ENCODE results near the gene ZFHX3.

Gene ZFHX3

GRCh38 chr16:72974142-72974769 is 73.7 kb downstream of the ZFHX3 start:
- no peak for DNase-seq (ENCODE audit: low spot score)

GRCh38 chr16:72972878-72973571 is 74.9 kb downstream of the ZFHX3 start:
- no peak for DNase-seq (ENCODE audit: low spot score)

GRCh38 chr16:72971370-72971769 is 76.6 kb downstream of the ZFHX3 start:
- DNase-seq (ENCODE audit: low spot score) = no peak

GRCh38 chr16:72970656-72971055 is 77.3 kb downstream of the ZFHX3 start:
- DNase-seq (ENCODE audit: low spot score) = no peak

- no peak for DNase-seq (ENCODE audit: low spot score)
These were observed 78.1 kb downstream of the ZFHX3 start for GRCh38 chr16:72969812-72970211.

GRCh38 chr16:72969146-72969545 is 78.8 kb downstream of the ZFHX3 start:
- no peak for DNase-seq (ENCODE audit: low spot score)

GRCh38 chr16:72967941-72968340 is 80.0 kb downstream of the ZFHX3 start:
- DNase-seq (ENCODE audit: low spot score) = no peak

- no peak for DNase-seq (ENCODE audit: low spot score)
These were observed 84.2 kb downstream of the ZFHX3 start for GRCh38 chr16:72963533-72964315.

GRCh38 chr16:72962347-72962746 is 85.6 kb downstream of the ZFHX3 start:
- no peak for DNase-seq (ENCODE audit: low spot score)

- no peak for DNase-seq (ENCODE audit: low spot score)
These were observed 86.1 kb downstream of the ZFHX3 start for GRCh38 chr16:72961863-72962262.

- peak; percentile 5 for DNase-seq (ENCODE audit: low spot score)
These were observed 86.7 kb downstream of the ZFHX3 start for GRCh38 chr16:72961115-72961832.

GRCh38 chr16:72960101-72960500 is 87.8 kb downstream of the ZFHX3 start:
- DNase-seq (ENCODE audit: low spot score) = no peak

- no peak for DNase-seq (ENCODE audit: low spot score)
These were observed 88.5 kb downstream of the ZFHX3 start for GRCh38 chr16:72959301-72959996.

- no peak for DNase-seq (ENCODE audit: low spot score)
These were observed 89.3 kb downstream of the ZFHX3 start for GRCh38 chr16:72958522-72959076.

- no peak for DNase-seq (ENCODE audit: low spot score)
These were observed 90.3 kb downstream of the ZFHX3 start for GRCh38 chr16:72957303-72958277.

- DNase-seq (ENCODE audit: low spot score) = no peak
These were observed 91.5 kb downstream of the ZFHX3 start for GRCh38 chr16:72956124-72957064.

GRCh38 chr16:72952811-72953271 is 95.1 kb downstream of the ZFHX3 start:
- DNase-seq (ENCODE audit: low spot score) = no peak

- DNase-seq (ENCODE audit: low spot score) = no peak
These were observed 95.5 kb downstream of the ZFHX3 start for GRCh38 chr16:72952404-72952803.

- no peak for DNase-seq (ENCODE audit: low spot score)
These were observed 96.0 kb downstream of the ZFHX3 start for GRCh38 chr16:72951916-72952315.

All from NAMALWA (cell line).